ENCODE measurements around the gene AGR2. TPM values are rescaled to one million over a fixed set of nuclear protein-coding genes. Genes with fewer than 3 reads are reported as not detected.

Gene AGR2
- total RNA-seq, 2 experiments from 2014 or later = not detected

DNA sequence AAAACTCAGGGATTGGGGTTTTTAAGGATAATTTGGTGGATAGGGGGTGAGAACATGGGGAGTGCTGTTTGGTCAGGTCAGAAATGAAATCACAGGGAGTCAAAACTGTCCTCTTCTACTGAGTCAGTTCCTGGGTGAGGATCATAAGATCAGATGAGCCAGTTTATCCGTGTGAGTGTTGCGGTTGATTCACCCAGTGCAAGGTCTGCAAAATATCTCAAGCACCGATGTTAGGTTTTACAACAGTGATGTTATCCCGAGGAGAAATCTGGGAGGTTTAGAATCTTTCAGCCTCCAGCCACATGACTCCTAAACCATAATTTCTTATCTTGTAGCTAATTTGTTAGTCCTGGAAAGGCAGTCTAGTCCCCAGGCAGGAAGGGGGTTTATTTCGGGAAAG lies 31.7 kb upstream of the AGR2 start:
- no peak for ATAC-seq (ENCODE audit: low read depth)
- no peaks in the 10 kb centered on the region for H3K36me3 Mint-ChIP-seq
- POLR2A ChIA-PET = no interaction called here
- H3K9me3 Mint-ChIP-seq = no peaks in the 10 kb centered on the region
- no peak overlapping the region for H3K4me3 Mint-ChIP-seq
- DNase-seq = no peak
- no peaks in the 10 kb centered on the region for H3K4me1 Mint-ChIP-seq
- H3K27me3 Mint-ChIP-seq = peaks cover 8% of the 10 kb centered on the region
- H3K27ac Mint-ChIP-seq = no peak overlapping the region

DNA sequence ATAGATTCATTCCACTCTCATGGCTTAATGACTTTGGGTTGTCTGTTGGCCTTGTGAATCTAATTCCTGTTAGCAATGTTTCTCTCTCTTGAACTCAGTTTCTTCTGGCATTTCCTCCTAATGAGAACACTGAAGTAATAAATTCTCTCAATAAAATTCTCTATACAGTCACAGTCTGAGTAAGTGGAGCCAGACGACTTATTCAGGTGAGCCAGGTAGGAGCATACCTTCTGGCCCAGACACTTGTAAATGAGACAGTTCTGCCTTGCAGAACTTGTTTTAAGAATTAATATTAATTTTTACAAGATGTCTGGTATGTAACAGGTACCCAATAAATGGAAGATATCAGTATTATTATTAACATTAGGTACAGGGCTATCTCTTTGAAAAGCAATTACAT lies 28.6 kb upstream of the AGR2 start:
- DNase-seq (no peak), ATAC-seq (ENCODE audit: low read depth) (no peak)
- POLR2A ChIA-PET = no interaction called here
- Mint-ChIP-seq H3K36me3 (no peaks in the 10 kb centered on the region), H3K4me1 (no peaks in the 10 kb centered on the region), H3K4me3 (no peak overlapping the region), H3K27me3 (peaks cover 2% of the 10 kb centered on the region), H3K27ac (no peak overlapping the region), H3K9me3 (no peaks in the 10 kb centered on the region)

DNA sequence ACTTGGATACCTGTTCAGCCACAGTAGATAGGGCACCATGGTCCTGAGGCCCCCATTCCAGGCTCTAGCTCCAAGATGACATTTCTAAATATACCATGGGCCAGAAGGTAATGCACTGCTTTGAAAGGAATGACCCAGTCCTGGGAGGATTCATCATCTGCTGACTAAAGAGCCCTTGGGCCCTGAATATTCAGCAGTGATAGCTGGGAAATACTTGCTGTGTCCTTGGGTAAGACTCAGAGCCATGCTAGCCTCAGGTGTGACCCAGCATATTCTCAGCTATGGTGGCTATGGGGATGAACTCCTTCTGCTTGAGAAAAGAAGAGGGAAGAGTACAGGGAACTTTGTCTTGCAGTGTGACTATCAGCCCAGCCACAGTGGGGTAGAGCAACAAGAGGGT lies 21.3 kb upstream of the AGR2 start:
- Mint-ChIP-seq H3K4me3 (no peak overlapping the region), H3K27me3 (peaks cover 7% of the 10 kb centered on the region), H3K9me3 (no peaks in the 10 kb centered on the region), H3K4me1 (no peaks in the 10 kb centered on the region), H3K36me3 (no peaks in the 10 kb centered on the region), H3K27ac (no peak overlapping the region)
- ATAC-seq (ENCODE audit: low read depth) (no peak), DNase-seq (no peak)
- POLR2A ChIA-PET = no interaction called here

DNA sequence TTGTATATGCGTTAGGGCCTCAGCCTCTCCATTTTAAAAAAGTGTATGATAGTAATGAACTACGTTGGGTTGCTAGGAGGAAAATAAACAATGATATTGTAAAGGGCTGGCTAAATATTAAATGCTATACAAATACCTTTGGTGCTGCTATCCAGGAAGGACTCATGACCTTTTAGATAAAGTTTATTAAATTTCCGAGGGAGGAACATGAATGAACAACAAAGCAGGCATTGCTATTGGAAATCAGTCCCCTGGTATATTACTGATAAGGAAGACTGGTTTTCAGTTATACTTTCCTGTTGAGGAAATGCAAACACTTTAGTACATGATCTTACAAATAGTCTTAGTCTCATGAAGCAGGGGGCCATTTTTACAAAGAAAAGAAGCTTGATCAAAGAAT lies 17.2 kb upstream of the AGR2 start:
- Mint-ChIP-seq H3K27me3 (peaks cover 5% of the 10 kb centered on the region), H3K27ac (no peak overlapping the region), H3K4me1 (no peaks in the 10 kb centered on the region), H3K9me3 (no peaks in the 10 kb centered on the region), H3K4me3 (no peak overlapping the region), H3K36me3 (no peaks in the 10 kb centered on the region)
- no peak for ATAC-seq (ENCODE audit: low read depth)
- DNase-seq = no peak
- POLR2A ChIA-PET = no interaction called here

DNA sequence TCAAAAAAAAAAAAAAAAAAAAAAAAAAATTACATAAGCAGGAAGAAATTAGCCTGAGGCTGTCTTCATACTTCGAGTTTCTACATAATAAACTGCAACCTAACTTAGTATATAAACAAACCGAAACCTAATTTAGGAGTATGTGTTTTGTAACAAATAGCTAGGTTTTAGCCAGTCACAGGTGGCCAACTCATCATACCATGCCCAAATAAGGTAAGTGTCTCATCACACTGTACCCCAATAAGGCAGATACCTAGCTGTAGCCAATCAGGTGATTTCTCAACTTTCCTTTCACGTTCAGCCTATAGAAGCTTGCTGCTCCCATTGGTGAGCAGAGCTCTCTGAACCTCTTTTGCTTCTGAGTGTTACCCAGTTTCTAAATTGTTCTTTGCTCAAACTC lies 13.9 kb upstream of the AGR2 start:
- peaks cover 5% of the 10 kb centered on the region for H3K27me3 Mint-ChIP-seq
- POLR2A ChIA-PET = no interaction called here

DNA sequence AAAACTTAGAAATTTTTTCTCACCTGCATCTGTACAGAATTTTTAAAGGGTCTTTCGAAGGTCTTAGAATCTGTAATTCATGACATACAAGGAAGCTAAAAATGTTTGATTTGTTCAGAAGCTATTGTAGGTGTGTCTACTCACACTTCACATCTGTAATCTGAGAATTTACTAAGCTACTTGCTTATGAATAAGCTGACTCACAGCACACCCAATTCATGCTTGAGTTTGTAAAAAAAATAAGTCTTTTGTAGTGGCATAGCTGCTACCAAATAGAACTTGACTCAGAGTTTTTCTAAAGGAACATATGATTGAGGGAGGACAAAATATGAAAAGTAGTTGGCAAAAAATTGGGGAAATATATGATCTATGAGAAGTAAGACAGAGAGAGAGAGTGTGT lies 12.7 kb upstream of the AGR2 start:
- ATAC-seq (ENCODE audit: low read depth) (no peak), DNase-seq (no peak)
- POLR2A ChIA-PET = no interaction called here
- no peak overlapping the region for H3K27ac Mint-ChIP-seq
- peaks cover 4% of the 10 kb centered on the region for H3K27me3 Mint-ChIP-seq
- no peaks in the 10 kb centered on the region for H3K36me3 Mint-ChIP-seq
- no peak overlapping the region for H3K4me3 Mint-ChIP-seq
- H3K9me3 Mint-ChIP-seq = no peaks in the 10 kb centered on the region
- H3K4me1 Mint-ChIP-seq = no peaks in the 10 kb centered on the region

More for the DNA sequence above, 13.9 kb upstream of the AGR2 start:
- H3K4me3 Mint-ChIP-seq = no peak overlapping the region
- no peaks in the 10 kb centered on the region for H3K36me3 Mint-ChIP-seq
- DNase-seq = no peak
- ATAC-seq (ENCODE audit: low read depth) = no peak
- H3K9me3 Mint-ChIP-seq = no peaks in the 10 kb centered on the region
- no peaks in the 10 kb centered on the region for H3K4me1 Mint-ChIP-seq
- no peak overlapping the region for H3K27ac Mint-ChIP-seq

DNA sequence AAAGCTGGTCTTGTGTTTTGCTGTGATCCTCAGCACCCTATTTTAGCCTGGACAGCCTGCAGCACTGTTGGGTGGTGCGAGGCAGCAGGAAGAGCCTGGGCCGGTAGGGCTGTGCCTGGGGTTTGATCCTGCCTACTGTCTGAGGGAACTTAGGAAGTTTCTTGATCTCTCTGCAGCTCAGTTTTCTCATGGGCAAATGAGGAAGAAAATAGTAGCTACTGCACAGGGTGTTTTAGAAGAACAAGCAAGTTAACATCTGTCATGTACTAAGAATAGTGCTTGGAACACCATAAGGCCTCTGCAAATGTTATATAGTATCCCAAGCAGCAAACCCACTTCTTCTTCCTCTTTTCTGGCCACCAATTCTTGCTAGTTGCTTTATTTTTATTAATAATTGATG lies 12.0 kb upstream of the AGR2 start:
- no peaks in the 10 kb centered on the region for H3K36me3 Mint-ChIP-seq
- POLR2A ChIA-PET = no interaction called here
- H3K4me1 Mint-ChIP-seq = no peaks in the 10 kb centered on the region
- no peaks in the 10 kb centered on the region for H3K9me3 Mint-ChIP-seq
- H3K4me3 Mint-ChIP-seq = no peak overlapping the region
- DNase-seq (no peak), ATAC-seq (ENCODE audit: low read depth) (no peak)
- H3K27ac Mint-ChIP-seq = no peak overlapping the region
- peaks cover 4% of the 10 kb centered on the region for H3K27me3 Mint-ChIP-seq

DNA sequence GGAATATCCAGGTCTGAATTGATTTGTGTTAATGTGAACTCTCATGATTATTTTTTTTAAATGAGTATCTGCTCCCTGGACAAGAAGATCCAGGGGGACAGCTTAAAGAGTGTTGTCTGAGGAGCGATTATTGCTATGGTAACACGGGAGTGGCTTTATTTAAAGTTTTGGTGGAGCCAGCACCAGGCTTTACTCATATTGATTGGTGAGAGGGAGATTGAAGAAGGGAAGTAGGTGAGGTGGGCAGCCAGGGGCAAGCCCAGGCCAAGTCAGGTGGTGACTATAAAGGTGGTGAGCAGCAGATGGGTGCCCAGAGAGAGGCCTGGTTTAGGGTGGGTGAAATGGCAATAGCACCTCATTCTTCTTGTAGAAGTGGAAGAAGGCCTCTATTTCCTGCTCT lies 10.2 kb upstream of the AGR2 start:
- H3K9me3 Mint-ChIP-seq = no peaks in the 10 kb centered on the region
- H3K36me3 Mint-ChIP-seq = no peaks in the 10 kb centered on the region
- DNase-seq (no peak), ATAC-seq (ENCODE audit: low read depth) (no peak)
- H3K27ac Mint-ChIP-seq = no peak overlapping the region
- peaks cover 6% of the 10 kb centered on the region for H3K27me3 Mint-ChIP-seq
- POLR2A ChIA-PET = no interaction called here
- no peaks in the 10 kb centered on the region for H3K4me1 Mint-ChIP-seq
- no peak overlapping the region for H3K4me3 Mint-ChIP-seq

DNA sequence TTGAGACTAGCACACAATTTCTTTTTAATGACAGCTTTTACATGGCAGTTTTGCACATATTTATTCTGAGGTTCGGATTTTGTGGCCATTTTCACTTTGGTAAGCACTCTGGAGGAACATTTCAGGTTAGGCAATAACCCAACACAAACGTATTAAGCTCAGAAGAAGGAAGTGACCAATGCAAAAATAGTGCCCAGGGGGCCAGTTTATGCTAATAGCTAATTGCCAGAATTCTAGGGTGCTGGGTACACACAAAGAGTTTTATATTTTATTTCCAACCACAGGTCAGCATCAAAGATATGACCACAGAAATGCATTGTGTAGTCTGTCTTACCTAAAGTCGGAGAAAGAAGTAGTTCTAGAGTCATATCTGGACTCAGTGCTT lies 8.4 kb upstream of the AGR2 start:
- no peak for ATAC-seq (ENCODE audit: low read depth)
- POLR2A ChIA-PET = no interaction called here
- Mint-ChIP-seq H3K9me3 (no peaks in the 10 kb centered on the region), H3K27ac (no peak overlapping the region), H3K4me1 (no peaks in the 10 kb centered on the region), H3K36me3 (no peaks in the 10 kb centered on the region), H3K27me3 (peaks cover 13% of the 10 kb centered on the region), H3K4me3 (no peak overlapping the region)
- no peak for DNase-seq

DNA sequence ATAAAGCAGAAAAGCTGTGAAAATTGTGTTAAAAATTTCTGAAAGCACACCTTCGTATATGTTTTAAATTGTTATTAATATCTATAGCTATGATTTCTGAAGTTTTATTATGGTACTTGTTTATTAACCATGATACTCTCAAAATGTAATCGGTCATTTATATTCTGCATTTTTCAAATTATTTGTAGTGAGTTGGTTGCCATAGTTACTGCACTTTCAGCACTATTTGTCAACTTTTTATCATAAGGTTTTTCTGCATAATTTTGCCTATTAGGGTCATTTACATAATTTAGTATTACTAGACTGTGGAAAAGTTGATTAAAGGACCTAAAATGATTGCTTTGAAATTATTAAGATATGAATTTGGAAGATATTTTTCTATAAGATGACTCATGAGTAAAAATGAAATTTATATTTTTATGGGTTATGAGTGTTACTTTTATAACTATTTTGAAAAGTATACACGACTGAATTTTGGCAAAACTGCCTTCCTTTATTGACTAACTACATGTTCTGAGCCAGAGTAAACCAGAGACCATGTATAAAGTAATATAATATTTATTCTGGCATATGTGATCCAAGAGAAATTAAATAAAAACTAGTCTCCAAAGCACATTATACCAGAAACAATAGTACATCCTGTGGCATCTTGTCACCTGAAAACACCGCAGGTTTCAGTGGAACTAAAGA lies 7.9 kb upstream of the AGR2 start:
- Mint-ChIP-seq H3K4me1 (no peaks in the 10 kb centered on the region), H3K36me3 (no peaks in the 10 kb centered on the region), H3K9me3 (no peaks in the 10 kb centered on the region), H3K4me3 (no peak overlapping the region), H3K27me3 (peaks cover 18% of the 10 kb centered on the region), H3K27ac (no peak overlapping the region)
- DNase-seq (no peak), ATAC-seq (ENCODE audit: low read depth) (no peak)
- POLR2A ChIA-PET = no interaction called here

DNA sequence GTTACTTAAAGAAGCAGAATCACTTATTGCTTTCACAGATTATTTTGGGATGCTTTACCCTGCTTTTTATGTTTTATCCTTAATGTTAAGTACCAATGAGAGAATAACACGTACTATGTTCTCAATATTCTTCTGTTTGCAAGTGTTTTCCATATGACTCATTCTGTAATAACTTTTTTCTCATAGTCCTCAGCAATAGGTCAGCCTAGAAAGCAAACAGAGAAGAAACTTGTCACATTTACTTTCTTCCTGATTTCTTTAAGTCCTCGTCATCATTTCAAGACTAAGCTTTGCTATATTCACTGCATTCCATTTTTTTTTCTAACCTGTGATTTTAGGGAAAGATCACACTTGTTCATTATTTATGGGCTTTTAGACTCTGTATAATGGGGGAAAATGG lies 6.8 kb upstream of the AGR2 start:
- POLR2A ChIA-PET = no interaction called here
- Mint-ChIP-seq H3K27me3 (peaks cover 18% of the 10 kb centered on the region), H3K27ac (no peak overlapping the region), H3K4me1 (no peaks in the 10 kb centered on the region), H3K4me3 (no peak overlapping the region), H3K36me3 (no peaks in the 10 kb centered on the region), H3K9me3 (no peaks in the 10 kb centered on the region)
- no peak for DNase-seq
- no peak for ATAC-seq (ENCODE audit: low read depth)

DNA sequence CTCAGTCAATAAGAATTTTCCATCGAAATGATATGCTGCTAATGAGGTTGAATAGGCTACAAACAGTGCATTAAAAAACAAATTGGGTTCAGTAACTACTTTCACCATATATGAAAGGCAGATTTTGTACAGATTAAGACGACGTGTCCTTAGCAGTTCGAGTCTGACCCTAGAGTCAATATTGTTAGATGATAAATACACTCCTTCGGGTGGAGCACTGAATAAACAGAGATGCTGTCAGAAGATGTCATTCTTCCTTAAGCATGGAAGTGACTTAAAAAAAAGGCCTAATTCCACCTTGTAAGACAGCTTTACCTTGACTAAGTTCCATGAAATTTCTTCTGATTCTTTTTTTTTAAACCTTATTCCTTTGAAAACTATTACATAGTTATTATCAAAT lies 5.8 kb upstream of the AGR2 start:
- H3K27ac Mint-ChIP-seq = no peak overlapping the region

DNA sequence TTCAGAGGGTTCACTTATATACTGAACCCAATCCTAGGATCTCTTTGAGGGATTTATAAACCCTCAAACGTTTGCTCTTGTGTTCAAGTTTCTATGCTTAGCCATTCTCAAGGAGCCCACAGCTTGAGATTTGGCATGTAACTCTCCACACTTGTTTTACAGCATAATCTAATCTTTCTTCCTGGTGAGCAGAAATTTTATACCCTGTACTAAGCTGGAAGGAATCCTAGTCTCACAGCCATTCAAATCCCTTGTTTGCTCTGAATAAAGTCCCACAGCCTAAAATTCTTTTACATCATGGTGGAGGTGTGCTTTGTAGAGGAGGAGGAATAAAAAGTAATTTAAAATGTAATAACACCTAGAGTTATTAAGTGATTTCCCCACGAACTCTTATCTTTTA lies 5.3 kb upstream of the AGR2 start:
- no peaks in the 10 kb centered on the region for H3K4me1 Mint-ChIP-seq
- H3K27me3 Mint-ChIP-seq = peaks cover 23% of the 10 kb centered on the region
- H3K9me3 Mint-ChIP-seq = no peaks in the 10 kb centered on the region
- POLR2A ChIA-PET = no interaction called here
- no peak overlapping the region for H3K4me3 Mint-ChIP-seq
- ATAC-seq (ENCODE audit: low read depth) = no peak
- H3K36me3 Mint-ChIP-seq = no peaks in the 10 kb centered on the region
- DNase-seq = no peak
- H3K27ac Mint-ChIP-seq = no peak overlapping the region

More for the DNA sequence above, 5.8 kb upstream of the AGR2 start:
- no peaks in the 10 kb centered on the region for H3K9me3 Mint-ChIP-seq
- peaks cover 20% of the 10 kb centered on the region for H3K27me3 Mint-ChIP-seq
- DNase-seq = no peak
- no peaks in the 10 kb centered on the region for H3K36me3 Mint-ChIP-seq
- POLR2A ChIA-PET = no interaction called here
- no peak overlapping the region for H3K4me3 Mint-ChIP-seq
- ATAC-seq (ENCODE audit: low read depth) = no peak
- H3K4me1 Mint-ChIP-seq = no peaks in the 10 kb centered on the region

DNA sequence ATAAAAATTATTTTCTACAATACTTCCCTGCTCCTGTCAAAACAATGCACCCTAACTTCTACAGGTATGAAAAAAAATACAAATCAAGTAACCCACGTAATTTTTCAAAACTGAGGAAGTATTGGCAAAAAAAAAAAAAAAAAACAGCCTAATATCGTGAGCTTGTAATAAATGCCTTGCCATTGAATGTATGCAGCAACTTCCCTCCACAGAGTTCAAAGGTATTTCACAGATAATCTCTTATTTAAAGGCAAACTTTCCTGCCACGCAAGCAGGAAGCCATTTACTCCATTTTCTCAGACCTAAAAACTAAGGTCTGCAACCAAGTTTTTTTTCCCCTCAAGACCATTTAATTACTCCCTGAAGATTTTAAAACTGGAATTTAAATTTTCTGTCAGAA lies 642 bp upstream of the AGR2 start:
- no peaks in the 10 kb centered on the region for H3K4me1 Mint-ChIP-seq
- DNase-seq = no peak
- no peaks in the 10 kb centered on the region for H3K9me3 Mint-ChIP-seq
- H3K27ac Mint-ChIP-seq = no peak overlapping the region
- POLR2A ChIA-PET = no interaction called here
- no peak for ATAC-seq (ENCODE audit: low read depth)
- H3K36me3 Mint-ChIP-seq = no peaks in the 10 kb centered on the region
- H3K27me3 Mint-ChIP-seq = peaks cover 25% of the 10 kb centered on the region
- no peak overlapping the region for H3K4me3 Mint-ChIP-seq

All from activated naive CD8-positive, alpha-beta T cell treated with anti-CD3 and anti-CD28 coated beads, Interleukin-2, amount 10 ng/mL, durations not matched to agents 7 days and 5 days (primary cell).